Endothelial cell of umbilical vein (primary cell): ENCODE measurements around the gene LSR. TPM values are rescaled to one million over a fixed set of nuclear protein-coding genes. Genes with fewer than 3 reads are reported as not detected.

ENCODE experiments used
- BruUV-seq: library from RNA; stranded (reverse); fragments of 400-500 nt; replicated peaks from 2 replicates; lab custom pipeline; 2021; lab: Mats Ljungman, UMichigan
- CTCF ChIA-PET: fragments of 300-600, 350-600 bp; sonication (Branson Sonifier 250); formaldehyde crosslinking; loops from one replicate; lab custom pipeline; 2021; ENCODE audit warnings: antibody characterized with exemption, inconsistent platforms; lab: Charles Lee
- POLR2A ChIA-PET: fragments of 300-600, 350-600 bp; sonication (Branson Sonifier 250); formaldehyde crosslinking; loops from one replicate; lab custom pipeline; 2021; ENCODE audit warnings: antibody characterized with exemption, inconsistent platforms; lab: Charles Lee
- DNase-seq: peaks from one replicate; pipeline ENCODE4 v3.0.0-alpha.2; 2011; ENCODE audit warnings: low read depth, low spot score
- FAIRE-seq: peaks from 2 replicates; lab custom pipeline; 2011; peaks lifted over from hg19 to GRCh38; lab: Jason Lieb, UNC
- H2AFZ ChIP-seq: 2 replicates; pipeline ENCODE4 v1.6.0; 2012; ENCODE audit warnings: low read depth, low read length, control low read depth, inconsistent platforms
- H3K27ac ChIP-seq: 2 replicates; pipeline ENCODE4 v1.5.1; 2011; ENCODE audit warnings: low read depth, mild to moderate bottlenecking, control low read depth, low read length, moderate library complexity; ENCODE audit not compliant: insufficient read depth
- H3K27me3 ChIP-seq, 2 experiments: 2 replicates each; pipeline versions ENCODE4 v1.6.0 to v1.6.1; 2011; ENCODE audit warnings: low read length in 2 of 2, mixed read lengths in 1 of 2; ENCODE audit not compliant: control insufficient read depth in 2 of 2, insufficient read depth in 2 of 2
- H3K36me3 ChIP-seq, 2 experiments: 2 replicates in 1 of 2; 3 replicates in 1 of 2; pipeline ENCODE4 v1.5.1; 2011; ENCODE audit warnings: low read length in 2 of 2, mild to moderate bottlenecking in 1 of 2, moderate library complexity in 1 of 2; ENCODE audit not compliant: control insufficient read depth in 2 of 2, insufficient read depth in 2 of 2; ENCODE audit errors: extremely low read depth in 1 of 2
- H3K4me1 ChIP-seq: 3 replicates; pipeline ENCODE4 v1.5.1; 2011; ENCODE audit warnings: mild to moderate bottlenecking, low read length; ENCODE audit not compliant: control insufficient read depth, insufficient read depth; ENCODE audit errors: extremely low read depth
- H3K4me2 ChIP-seq: 2 replicates; pipeline ENCODE4 v1.6.1; 2011; ENCODE audit warnings: low read length, control low read depth, mixed read lengths; ENCODE audit not compliant: insufficient read depth
- H3K4me3 ChIP-seq, 3 experiments: fragments of 200-600 bp in 1 of 3; sonication (generic), shearing (Covaris generic) in 1 of 3; replicated peaks in 1 of 3; 2 replicates each; pipeline ENCODE4 v1.5.1; 2011 to 2016; ENCODE audit warnings: control low read depth in 3 of 3, low read length in 3 of 3, mild to moderate bottlenecking in 2 of 3, inconsistent platforms in 1 of 3, low read depth in 1 of 3, moderate library complexity in 1 of 3; ENCODE audit not compliant: insufficient read depth in 1 of 3
- H3K79me2 ChIP-seq: 2 replicates; pipeline ENCODE4 v1.6.0; 2012; ENCODE audit warnings: low read length, inconsistent platforms; ENCODE audit not compliant: control insufficient read depth, insufficient read depth
- H3K9ac ChIP-seq: replicated peaks from 2 replicates; pipeline ENCODE3; 2011; ENCODE audit warnings: low read length, control low read depth; ENCODE audit not compliant: insufficient read depth; ENCODE audit errors: extremely low read depth
- H3K9me1 ChIP-seq: replicated peaks from 3 replicates; pipeline ENCODE4 v1.6.0; 2011; ENCODE audit warnings: mild to moderate bottlenecking, low read length; ENCODE audit not compliant: control insufficient read depth, insufficient read depth; ENCODE audit errors: extremely low read depth
- H3K9me3 ChIP-seq: replicated peaks from 2 replicates; pipeline ENCODE4 v1.5.1; 2012; ENCODE audit warnings: low read length, inconsistent platforms; ENCODE audit not compliant: control insufficient read depth, insufficient read depth
- H4K20me1 ChIP-seq: replicated peaks from 2 replicates; pipeline ENCODE3; 2011; ENCODE audit warnings: mild to moderate bottlenecking, low read length; ENCODE audit not compliant: control insufficient read depth, insufficient read depth; ENCODE audit errors: extremely low read depth
- CTCF ChIP-seq, 2 donors: IDR thresholded peaks; 1 replicate in 1 of 2; 2 replicates in 1 of 2; pipeline ENCODE4 v1.5.1; 2011; ENCODE audit warnings: low read length in 2 of 2, mild to moderate bottlenecking in 2 of 2, moderate library complexity in 2 of 2, control low read depth in 1 of 2, inconsistent platforms in 1 of 2, low read depth in 1 of 2; ENCODE audit not compliant: insufficient read depth in 1 of 2; ENCODE audit errors: extremely low read depth in 1 of 2
- EZH2 ChIP-seq: IDR thresholded peaks from 2 replicates; pipeline ENCODE4 v1.6.1; 2012; ENCODE audit warnings: borderline replicate concordance, low read depth, mild to moderate bottlenecking, moderate library complexity, low read length, inconsistent platforms; ENCODE audit not compliant: severe bottlenecking
- FOS ChIP-seq: IDR thresholded peaks from 2 replicates; pipeline ENCODE4 v1.6.1; 2011; ENCODE audit warnings: mild to moderate bottlenecking, low read length, moderate library complexity, borderline replicate concordance; ENCODE audit not compliant: insufficient read depth
- GATA2 ChIP-seq: IDR thresholded peaks from 2 replicates; pipeline ENCODE4 v1.7.0; 2011; ENCODE audit warnings: low read depth, mild to moderate bottlenecking, moderate library complexity, mixed read lengths, low read length; ENCODE audit not compliant: insufficient read length, insufficient read depth
- JUN ChIP-seq: IDR thresholded peaks from 2 replicates; pipeline ENCODE4 v1.6.1; 2011; ENCODE audit warnings: borderline replicate concordance, low read depth; ENCODE audit not compliant: insufficient read length, insufficient read depth
- MAX ChIP-seq: IDR thresholded peaks from 2 replicates; pipeline ENCODE4 v1.6.1; 2011; ENCODE audit not compliant: insufficient read depth, insufficient read length
- MYC ChIP-seq: IDR thresholded peaks from one replicate; pipeline ENCODE4 v1.6.1; 2011; ENCODE audit warnings: mild to moderate bottlenecking, low read depth, low read length
- POLR2A ChIP-seq: IDR thresholded peaks from 2 replicates; pipeline ENCODE4 v1.6.1; 2012; ENCODE audit warnings: low read depth, mild to moderate bottlenecking, control low read depth, low read length
- POLR2AphosphoS5 ChIP-seq: IDR thresholded peaks from 2 replicates; pipeline ENCODE4 v1.6.1; 2012; ENCODE audit warnings: low read depth, mild to moderate bottlenecking, control low read depth, low read length, moderate library complexity; ENCODE audit not compliant: insufficient read depth
- dilution Hi-C: fragments of 300-500 bp; cut with MboI; formaldehyde crosslinking; loops from one replicate; pipeline ENCODE4 v1.15.0; 2019; ENCODE audit warnings: low sequenced_read_pairs; ENCODE audit not compliant: extremely low pct_ligation_motif_present
- intact Hi-C: fragments of 100-400 bp; cut with micrococcal nuclease; formaldehyde crosslinking; loops from one replicate; pipeline ENCODE4 v1.10.0; 2022
- polyA plus RNA-seq, 4 experiments: library from polyadenylated mRNA; depleted of rRNA in 3 of 4; stranded (reverse) in 3 of 4; unstranded in 1 of 4; fragments of >200 nt; gene quantifications; 2 replicates each; pipeline versions ENCODE4 v1.2.1 to v1.2.3, GENCODE V29; 2011 to 2012; ENCODE audit warnings: missing spikeins in 1 of 4
- total RNA-seq: library from RNA; stranded (reverse); gene quantifications from 2 replicates; pipeline ENCODE4 v1.2.3, GENCODE V29; 2021

Gene LSR
- total and polyA plus RNA-seq, 2 donors (not counting 3 experiments of a cell fraction or from before 2014, with no cell fraction given), result 0.76 to 1.0 TPM

- DNase-seq, result no peak
- Histone ChIP-seq H3K79me2 (no peaks in the 10 kb centered on the region), H3K9ac (no peak overlapping the region), H4K20me1 (no peaks in the 10 kb centered on the region), H3K4me3 (no peak overlapping the region), H3K27ac (no peak overlapping the region), H3K9me3 (no peaks in the 10 kb centered on the region), H3K36me3 (no peaks in the 10 kb centered on the region), H3K27me3 (no peaks in the 10 kb centered on the region), H3K4me1 (no peaks in the 10 kb centered on the region), H3K4me2 (no peak overlapping the region), H3K9me1 (no peaks in the 10 kb centered on the region), H2AFZ (no peak overlapping the region)
- FAIRE-seq, result no peak
- no peak for TF ChIP-seq FOS
- no peak for TF ChIP-seq GATA2
- TF ChIP-seq EZH2, result no peak
- no peak for TF ChIP-seq CTCF (IDR thresholded peaks at IDR 0.05; ENCODE audit: extremely low read depth in 1 of 2, insufficient read depth in 1 of 2, low read depth in 1 of 2, low read length in 2 of 2)
- TF ChIP-seq MYC, result no peak
- no peak for TF ChIP-seq POLR2AphosphoS5
- no peak for TF ChIP-seq JUN
- TF ChIP-seq MAX, result no peak
- TF ChIP-seq POLR2A, result no peak
- intact Hi-C loops (loop anchor here (10.0 kb wide), 1 partner anchor 227 kb away; the partner anchor contains the start of gene SCN1B), dilution Hi-C loops (no loop called here)
- BruUV-seq, result no TSS peak
- ChIA-PET CTCF (interaction anchor here (0.7 kb wide), 1 partner anchor 107 kb away, joined by 3 read pairs; the partner anchor contains the start of gene FXYD5), POLR2A (interaction anchor here (1.1 kb wide), 1 partner anchor 120 kb away, joined by 4 read pairs; no protein-coding TSS in a partner anchor)
These were observed 12.7 kb downstream of the LSR start for GRCh38 chr19:35261356-35262100.
